Measurements from ENCODE around the gene FAM174C. TPM values are rescaled to one million over a fixed set of nuclear protein-coding genes. Genes with fewer than 3 reads are reported as not detected.

FAM174C gene
- total RNA-seq, result 52.9 and 54.6 TPM in 2 replicates

DNA sequence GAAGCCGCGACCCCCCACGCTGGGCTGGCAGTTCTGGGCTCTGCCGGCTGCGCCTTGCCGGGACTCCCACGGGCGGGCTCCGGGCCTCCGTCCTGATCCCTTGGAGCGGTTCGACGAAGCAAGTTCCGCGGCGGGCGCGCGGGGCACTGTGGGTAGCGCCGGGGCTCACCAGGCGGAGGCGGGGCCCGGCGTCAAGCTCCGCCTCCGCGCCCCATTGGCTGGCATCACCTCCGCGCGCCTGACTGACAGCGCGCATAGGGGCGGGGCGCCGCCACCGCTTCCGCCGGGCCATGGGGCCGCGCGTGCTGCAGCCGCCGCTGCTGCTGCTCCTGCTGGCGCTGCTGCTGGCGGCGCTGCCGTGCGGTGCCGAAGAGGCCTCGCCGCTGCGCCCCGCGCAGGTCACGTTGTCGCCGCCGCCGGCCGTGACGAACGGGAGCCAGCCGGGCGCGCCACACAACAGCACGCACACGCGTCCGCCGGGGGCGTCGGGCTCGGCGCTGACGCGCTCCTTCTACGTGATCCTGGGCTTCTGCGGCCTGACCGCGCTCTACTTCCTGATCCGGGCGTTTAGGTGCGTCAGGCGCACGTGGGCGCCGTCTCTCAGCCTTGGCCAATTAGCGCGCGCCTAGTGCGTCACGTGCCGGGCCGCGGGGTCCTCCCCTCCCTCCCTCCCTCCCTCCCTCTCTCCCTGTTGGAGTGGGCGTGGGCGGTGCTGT is at the start of gene FAM174C:
Gene FAM174C (plus strand): TSS at position 271 of the 716 bp plus-strand sequence. CDS start 20 bp downstream, at position 291.

DNA sequence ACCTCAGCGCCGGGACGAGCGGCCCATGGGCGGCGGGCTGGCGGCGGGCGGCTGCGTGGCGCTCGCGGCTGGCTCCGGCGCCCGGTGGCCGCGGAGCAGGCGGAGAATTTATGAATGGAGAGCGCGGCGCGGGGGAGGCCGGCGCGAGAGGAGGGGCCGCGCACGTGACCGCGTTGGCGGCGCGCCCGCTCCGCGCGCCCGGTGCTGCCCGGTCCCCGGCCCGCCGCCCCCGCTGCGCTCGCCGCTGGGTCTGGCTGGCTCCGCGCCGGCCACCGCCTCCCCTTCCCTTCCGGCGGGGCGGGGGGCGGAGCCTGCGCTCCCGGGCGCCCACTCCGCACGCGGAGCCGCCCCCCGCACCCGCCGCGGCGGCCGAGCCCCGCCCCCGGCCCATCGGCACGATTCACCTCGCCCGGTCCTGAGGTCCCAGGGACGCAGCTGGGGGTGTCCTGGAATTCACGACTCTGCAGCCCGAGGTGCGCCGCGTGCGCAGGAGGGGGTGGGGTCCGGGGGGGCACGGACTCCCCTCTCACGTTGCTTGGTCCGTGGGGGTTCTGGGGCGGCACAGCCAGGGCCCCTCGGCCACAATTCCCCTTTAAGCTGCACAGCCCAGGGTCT is 37.5 kb upstream of the FAM174C start, which contains the start of gene CBARP:
Gene CBARP (minus strand): TSS at position 252 of the 615 bp plus-strand sequence. CDS start 1,905 bp downstream, outside the sequence.

DNA sequence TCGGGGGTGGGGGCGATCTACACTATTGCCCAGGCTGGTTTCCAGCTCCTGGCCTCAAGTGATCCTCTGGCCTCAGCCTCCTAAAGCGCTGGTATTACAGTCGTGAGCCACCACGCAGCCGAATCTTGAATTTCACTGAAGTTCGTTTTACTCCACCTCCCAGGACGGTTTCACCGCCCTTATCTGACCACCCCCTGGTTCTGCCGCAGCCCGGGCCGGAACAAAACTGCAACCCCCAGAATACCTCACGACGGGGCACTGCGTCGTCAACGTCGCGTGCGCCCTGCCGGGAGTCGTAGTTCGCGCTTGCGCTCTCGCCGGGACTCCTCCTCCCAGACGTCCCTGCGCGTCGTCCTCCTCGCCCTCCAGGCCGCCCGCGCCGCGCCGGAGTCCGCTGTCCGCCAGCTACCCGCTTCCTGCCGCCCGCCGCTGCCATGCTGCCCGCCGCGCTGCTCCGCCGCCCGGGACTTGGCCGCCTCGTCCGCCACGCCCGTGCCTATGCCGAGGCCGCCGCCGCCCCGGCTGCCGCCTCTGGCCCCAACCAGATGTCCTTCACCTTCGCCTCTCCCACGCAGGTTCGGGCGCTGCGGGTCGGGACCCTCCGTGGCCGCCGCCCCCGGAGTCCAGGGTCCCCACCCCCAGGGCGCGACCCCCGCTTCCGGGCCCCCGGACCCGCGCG is 33.8 kb upstream of the FAM174C start, which contains the start of gene ATP5F1D:
Gene ATP5F1D (plus strand): TSS at position 335 of the 679 bp plus-strand sequence. CDS start 100 bp downstream, at position 435.

DNA sequence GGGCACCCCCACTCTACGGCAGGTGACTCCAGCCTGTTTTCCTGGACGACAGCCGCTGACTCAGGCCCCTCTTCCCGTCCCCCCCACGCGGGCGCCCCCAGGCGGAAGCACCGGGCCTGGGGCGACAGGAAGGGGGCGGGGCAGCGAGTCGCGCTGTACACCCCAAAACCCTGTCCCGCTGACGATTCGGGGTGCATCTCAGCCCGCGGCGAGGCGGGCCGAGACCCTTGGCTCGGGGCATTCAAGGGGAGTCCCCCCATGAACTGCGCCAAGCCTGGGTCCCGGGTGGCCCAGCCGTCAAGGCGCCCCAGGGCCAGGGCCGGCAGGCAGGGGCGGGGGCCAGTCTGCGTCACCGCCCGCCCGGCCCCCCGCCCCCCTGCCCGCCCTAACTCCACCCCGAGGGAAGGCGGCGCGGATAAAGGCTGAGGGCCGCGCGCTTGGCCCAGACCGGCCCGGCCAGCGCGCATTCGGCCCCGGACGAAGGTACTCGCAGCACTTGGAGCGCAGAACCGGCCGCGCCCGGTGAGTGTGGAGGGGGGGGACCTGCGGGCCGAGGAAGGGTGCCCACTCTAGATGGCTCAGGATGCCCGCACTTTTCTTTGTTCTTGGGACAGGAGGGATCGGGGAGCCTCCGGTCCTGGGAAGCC is 27.1 kb upstream of the FAM174C start, which contains the start of gene MIDN:
Gene MIDN (plus strand): TSS at position 445 of the 647 bp plus-strand sequence. CDS start 1,714 bp downstream, outside the sequence.

DNA sequence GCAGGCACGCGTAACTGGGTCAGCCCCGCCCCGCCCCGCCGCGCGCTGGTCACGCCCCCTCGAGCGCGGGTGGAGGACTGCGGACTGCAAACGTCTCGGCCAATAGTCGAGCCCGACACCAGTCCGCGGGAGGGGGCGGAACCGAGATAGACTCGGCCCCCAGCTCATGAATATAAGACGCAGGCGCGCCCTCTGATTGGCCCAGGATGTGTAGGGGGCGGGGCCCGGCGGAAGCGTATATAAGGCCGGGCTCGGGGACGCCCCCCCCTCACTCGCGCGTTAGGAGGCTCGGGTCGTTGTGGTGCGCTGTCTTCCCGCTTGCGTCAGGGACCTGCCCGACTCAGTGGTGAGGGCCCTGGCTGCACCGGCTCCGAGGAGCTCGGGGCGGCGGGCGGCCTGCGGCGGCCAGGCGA is 6.3 kb upstream of the FAM174C start, which contains the start of gene CIRBP:
Gene CIRBP (plus strand): TSS at position 268 of the 413 bp plus-strand sequence. CDS start 1,602 bp downstream, outside the sequence.

DNA sequence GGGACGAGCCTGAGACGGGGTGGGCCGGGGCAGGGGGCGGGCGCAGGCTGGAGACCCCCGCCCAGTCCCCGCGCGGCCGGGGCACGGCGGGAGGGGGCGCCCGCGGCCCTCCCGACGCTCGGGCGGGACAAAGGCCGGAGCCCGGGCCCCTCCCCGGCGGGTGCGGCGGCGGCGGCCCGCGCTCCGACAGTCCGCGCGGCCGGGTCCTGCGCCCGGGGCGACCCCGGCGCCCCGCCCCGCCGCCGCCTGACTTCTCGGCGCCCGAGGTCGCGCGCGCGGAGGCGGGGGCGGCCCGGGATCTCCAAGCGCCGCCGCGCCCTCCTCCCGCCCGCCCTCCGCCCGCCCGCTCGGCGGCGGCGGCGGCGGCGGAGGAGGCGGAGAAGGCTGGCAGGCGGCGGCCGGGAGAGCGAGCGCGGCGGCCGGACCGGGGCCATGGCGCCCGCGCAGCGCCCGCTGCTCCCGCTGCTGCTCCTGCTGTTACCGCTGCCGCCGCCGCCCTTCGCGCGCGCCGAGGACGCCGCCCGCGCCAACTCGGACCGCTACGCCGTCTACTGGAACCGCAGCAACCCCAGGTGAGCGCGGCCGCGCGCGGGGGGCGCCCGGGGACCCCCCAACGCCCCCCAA is 10.5 kb downstream of the FAM174C start, which contains the start of gene EFNA2:
Gene EFNA2 (plus strand): TSS at position 137 of the 624 bp plus-strand sequence. CDS start 296 bp downstream, at position 433.

Other genes starting within 250 kb of the FAM174C start
- 149 and 154 TPM in 2 replicates for gene CNN2, start 248.9 kb upstream of the FAM174C start, total RNA-seq
- 2.7 and 3.6 TPM in 2 replicates for gene ABCA7, start 235.4 kb upstream of the FAM174C start, total RNA-seq
- 0.37 and 0.39 TPM in 2 replicates for gene ARHGAP45, start 208.4 kb upstream of the FAM174C start, total RNA-seq
- 191 and 315 TPM in 2 replicates for gene POLR2E, start 180.2 kb upstream of the FAM174C start, total RNA-seq
- gene GPX4, start 171.5 kb upstream of the FAM174C start, total RNA-seq, result 470 and 535 TPM in 2 replicates
- 37.6 and 40.9 TPM in 2 replicates for gene SBNO2, start 101.3 kb upstream of the FAM174C start, total RNA-seq
- 47.5 and 52.5 TPM in 2 replicates for gene STK11, start 69.8 kb upstream of the FAM174C start, total RNA-seq
- gene CBARP, start 37.5 kb upstream of the FAM174C start, total RNA-seq, result 1.4 and 2.3 TPM in 2 replicates
- gene ATP5F1D, start 33.8 kb upstream of the FAM174C start, total RNA-seq, result 89.8 and 122 TPM in 2 replicates
- gene MIDN, start 26.9 kb upstream of the FAM174C start, total RNA-seq, result 46.7 and 59.6 TPM in 2 replicates
- 265 and 335 TPM in 2 replicates for gene CIRBP, start 6.2 kb upstream of the FAM174C start, total RNA-seq
- gene EFNA2, start 10.3 kb downstream of the FAM174C start, total RNA-seq, result not detected in 2 replicates
- 89.5 and 111 TPM in 2 replicates for gene NDUFS7, start 108.4 kb downstream of the FAM174C start, total RNA-seq
- 43.7 and 45.7 TPM in 2 replicates for gene GAMT, start 126.0 kb downstream of the FAM174C start, total RNA-seq
- gene DAZAP1, start 132.1 kb downstream of the FAM174C start, total RNA-seq, result 19.4 and 21.3 TPM in 2 replicates
- 2,634 and 2,972 TPM in 2 replicates for gene RPS15, start 162.9 kb downstream of the FAM174C start, total RNA-seq
- gene APC2, start 174.6 kb downstream of the FAM174C start, total RNA-seq, result 0.12 and 0.20 TPM in 2 replicates
- gene C19orf25, start 203.7 kb downstream of the FAM174C start, total RNA-seq, result 17.7 and 25.0 TPM in 2 replicates
- gene PCSK4, start 214.8 kb downstream of the FAM174C start, total RNA-seq, result 0.19 and 0.49 TPM in 2 replicates
- 5.0 and 6.0 TPM in 2 replicates for gene REEP6, start 215.7 kb downstream of the FAM174C start, total RNA-seq
- gene ADAMTSL5, start 237.5 kb downstream of the FAM174C start, total RNA-seq, result 4.7 and 8.8 TPM in 2 replicates
- not detected in 2 replicates for gene PLK5, start 248.5 kb downstream of the FAM174C start, total RNA-seq

All from cardiac ventricle fibroblast (primary cell).